HG03469 (cell line): ENCODE results near the gene LRCH2.

Experiments used
- ATAC-seq: cut with Tn5 transposase; IDR thresholded peaks from one replicate; pipeline ENCODE4 v1.9.1; 2021; ENCODE audit warnings: mild to moderate bottlenecking, moderate library complexity, moderate number of reproducible peaks; ENCODE audit not compliant: unreplicated experiment

LRCH2 gene

DNA sequence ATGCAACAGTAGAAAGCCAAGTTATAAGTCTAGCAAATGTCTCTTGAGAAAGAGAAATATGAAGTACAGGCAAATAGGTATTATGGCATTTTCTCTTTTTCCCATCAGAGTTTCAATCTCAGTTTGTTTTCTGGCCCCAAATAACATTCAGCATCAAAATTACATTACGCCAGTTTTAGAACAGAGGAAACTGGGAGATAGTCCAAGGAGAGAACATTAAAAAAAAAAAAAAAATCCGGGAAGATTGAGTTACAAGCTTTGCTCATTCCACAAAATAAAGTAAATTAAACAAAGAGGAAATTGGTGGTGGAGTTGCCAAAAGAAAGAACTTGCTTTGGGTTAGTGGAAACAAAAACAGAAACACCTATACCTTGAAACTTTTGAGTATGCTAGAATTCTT, 166.1 kb downstream of the LRCH2 start:
- ATAC-seq: no peak

DNA sequence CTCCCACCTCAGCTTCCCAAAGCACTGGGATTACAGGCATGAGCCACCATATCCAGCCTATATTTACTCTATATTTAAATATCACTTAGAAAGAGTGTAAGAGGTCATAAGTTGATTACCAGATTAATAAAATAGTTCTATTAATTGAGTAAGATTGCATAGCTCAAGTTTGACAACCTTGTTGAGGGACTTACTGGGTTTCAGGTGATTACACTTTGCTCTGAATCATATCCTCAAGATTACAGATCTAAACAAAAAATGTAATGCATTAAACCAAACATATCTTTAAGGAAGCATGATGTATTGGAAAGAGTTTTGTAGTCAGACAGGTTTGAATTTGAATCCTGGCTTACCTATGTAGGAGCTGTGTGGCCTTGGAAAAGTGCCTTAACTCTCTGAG, 168.6 kb downstream of the LRCH2 start:
- no peak for ATAC-seq
